ENCODE results near the gene TYMP.

DNA sequence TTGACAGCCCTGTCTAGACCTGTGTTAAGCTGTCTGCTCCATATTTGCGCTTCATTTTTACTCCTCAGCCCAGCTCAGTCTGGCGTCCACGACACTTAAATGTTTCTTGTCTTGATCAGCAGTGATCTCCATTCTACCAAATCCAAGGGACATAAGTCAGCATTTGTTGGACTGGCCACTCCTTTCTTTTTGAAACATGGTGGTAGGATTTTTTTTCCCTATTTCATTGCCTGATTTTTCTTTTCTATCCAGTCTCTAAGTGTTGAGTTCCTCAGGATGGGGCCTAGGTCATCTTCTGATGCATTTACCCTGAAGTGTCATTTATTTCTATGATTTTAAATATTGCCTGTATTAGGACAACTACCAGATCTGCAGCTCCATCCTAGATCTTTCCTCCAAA is 20.9 kb downstream of the TYMP start:
- TF ChIP-seq CTCF (optimal IDR thresholded peaks at IDR 0.05 in 1 of 3, IDR thresholded peaks at IDR 0.05 in 1 of 3, conservative IDR thresholded peaks at IDR 0.05 in 1 of 3; ENCODE audit: extremely low read depth in 1 of 3, insufficient read depth in 2 of 3, low read length in 3 of 3) (no peak), EZH2 (IDR thresholded peaks at IDR 0.05; ENCODE audit: low read length) (no peak)

Data from keratinocyte (primary cell).